ENCODE data around the gene VRK2.

VRK2 gene

DNA sequence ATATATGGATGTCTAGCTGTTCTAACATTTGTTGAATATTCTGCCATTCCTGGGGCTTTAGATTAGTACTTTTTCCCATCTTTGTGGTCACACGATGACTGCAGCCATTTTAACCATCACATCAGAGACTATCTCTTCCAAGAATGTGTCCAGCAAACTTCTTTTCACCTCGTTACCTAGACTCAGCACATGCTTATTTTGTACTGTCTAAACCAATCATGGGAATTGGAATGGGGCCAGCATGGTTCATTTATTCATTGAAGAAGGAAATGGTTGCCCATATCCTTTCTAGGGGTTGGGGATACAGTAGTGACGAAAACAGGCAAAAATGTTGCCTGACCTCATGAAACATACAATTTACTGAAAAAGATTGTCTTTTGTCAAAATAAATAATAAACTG, 2.5 kb upstream of the VRK2 start:
- DNase-seq: no peak
- Mint-ChIP-seq H3K4me1 (peaks cover 51% of the 10 kb centered on the region), H3K27me3 (no peaks in the 10 kb centered on the region), H3K9me3 (no peaks in the 10 kb centered on the region), H3K36me3 (ENCODE audit: low read depth) (peaks cover 6% of the 10 kb centered on the region), H3K27ac (peak overlapping the region; percentile 23), H3K4me3 (no peak overlapping the region)
- ATAC-seq: no peak

DNA sequence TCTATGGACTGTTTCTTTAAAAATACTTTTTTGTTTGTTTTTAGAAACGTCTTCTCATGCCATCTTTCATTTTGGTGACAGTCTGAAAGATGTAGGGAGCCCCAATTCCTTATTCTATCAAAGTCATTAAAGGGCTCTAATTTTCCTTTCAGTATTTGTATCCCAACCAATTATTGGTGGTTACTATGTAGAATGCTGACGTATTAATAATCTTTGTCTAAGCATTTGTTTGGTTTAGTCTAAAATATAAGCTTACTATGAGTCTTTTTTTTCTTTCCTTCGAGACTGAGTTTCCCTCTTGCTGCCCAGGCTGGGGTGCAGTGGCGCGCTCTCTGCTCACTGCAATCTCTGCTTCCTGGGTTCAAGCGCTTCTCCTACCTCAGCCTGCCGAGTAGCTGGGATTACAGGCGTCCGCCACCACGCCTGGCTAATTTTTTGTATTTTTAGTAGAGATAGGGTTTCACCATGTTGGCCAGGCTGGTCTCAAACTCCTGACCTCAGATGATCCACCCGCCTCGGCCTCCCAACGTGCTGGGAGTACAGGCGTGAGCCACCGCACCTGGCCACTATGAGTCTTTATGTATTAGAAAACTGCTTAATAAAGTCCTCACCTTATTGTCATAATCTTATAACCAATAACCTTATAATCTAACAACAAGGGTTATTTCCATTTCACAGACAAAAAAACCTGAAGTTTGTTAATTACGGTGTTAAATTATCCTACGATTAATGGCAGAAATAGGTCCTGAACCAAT, 849 bp upstream of the VRK2 start:
- Mint-ChIP-seq H3K27ac (peak overlapping the region; percentile 92), H3K4me1 (peaks cover 51% of the 10 kb centered on the region), H3K9me3 (no peaks in the 10 kb centered on the region), H3K36me3 (ENCODE audit: low read depth) (peaks cover 13% of the 10 kb centered on the region), H3K27me3 (no peaks in the 10 kb centered on the region), H3K4me3 (peak overlapping the region; percentile 89)
- no peak for ATAC-seq
- DNase-seq: no peak

DNA sequence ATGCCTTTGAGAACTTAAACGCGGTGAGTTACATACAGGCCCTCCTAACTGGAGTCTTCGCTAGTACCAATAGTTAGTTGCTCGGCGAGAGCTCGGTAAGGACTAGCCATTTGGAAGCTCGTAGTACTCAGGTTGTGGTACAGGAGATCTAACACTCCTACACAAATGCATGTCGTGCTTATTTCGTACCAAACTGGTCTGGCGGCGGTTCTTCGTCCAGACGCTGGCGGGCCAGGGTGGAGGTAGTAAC, 346 bp upstream of the VRK2 start:
- Mint-ChIP-seq H3K36me3 (ENCODE audit: low read depth) (peaks cover 13% of the 10 kb centered on the region), H3K4me1 (peaks cover 51% of the 10 kb centered on the region), H3K27ac (peak overlapping the region; percentile 92), H3K4me3 (peak overlapping the region; percentile 89), H3K27me3 (no peaks in the 10 kb centered on the region), H3K9me3 (no peaks in the 10 kb centered on the region)
- no peak for DNase-seq
- ATAC-seq: no peak

DNA sequence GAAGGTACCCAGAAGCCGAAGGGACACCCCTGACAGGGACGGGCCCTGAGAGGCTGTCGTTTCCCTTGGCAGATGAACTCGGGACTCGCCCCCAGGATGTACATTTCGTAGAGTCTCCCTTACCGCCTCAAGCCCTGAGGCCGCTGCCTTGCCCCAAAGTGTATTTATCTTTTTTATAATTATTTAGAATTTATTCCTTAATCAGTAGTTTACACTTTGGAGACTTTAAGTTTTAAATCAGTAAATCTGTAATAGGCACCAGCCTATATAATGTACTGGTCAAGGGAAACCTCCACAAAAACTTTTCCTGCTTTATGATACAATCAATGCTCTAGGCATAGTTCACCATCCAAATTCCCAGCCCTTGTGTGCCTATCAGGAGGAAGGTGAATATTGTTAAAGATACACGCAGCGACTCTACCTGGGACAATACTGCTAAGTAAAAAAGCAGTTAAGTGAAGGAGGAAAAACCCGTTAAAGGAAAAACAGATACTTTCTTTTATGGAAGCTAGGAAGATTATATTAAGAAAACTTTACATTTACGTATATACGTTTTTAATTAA, 848 bp downstream of the VRK2 start:
- Mint-ChIP-seq H3K4me3 (peak overlapping the region; percentile 89), H3K36me3 (ENCODE audit: low read depth) (peaks cover 13% of the 10 kb centered on the region), H3K9me3 (no peaks in the 10 kb centered on the region), H3K27me3 (no peaks in the 10 kb centered on the region), H3K4me1 (peaks cover 49% of the 10 kb centered on the region), H3K27ac (peak overlapping the region; percentile 92)
- ATAC-seq (peak; percentile 58), DNase-seq (no peak)

DNA sequence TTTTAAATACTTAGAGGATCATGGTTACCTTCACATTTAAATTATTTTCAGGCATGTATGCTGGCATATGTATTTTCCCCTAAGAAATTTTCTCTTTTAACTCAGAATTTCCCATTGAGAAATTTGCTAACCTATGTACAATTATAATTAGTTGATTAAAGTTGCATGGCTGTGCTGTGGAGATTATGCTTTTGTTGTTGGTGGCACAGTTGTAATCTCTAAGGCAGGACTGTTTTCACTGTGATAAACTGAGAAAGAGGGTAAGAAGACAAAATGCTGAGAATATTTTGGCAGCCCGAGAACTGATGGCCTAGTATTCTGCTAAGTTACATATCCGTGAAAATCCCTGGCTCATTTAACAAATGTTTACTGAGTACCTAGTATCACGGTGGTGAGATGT, 1.4 kb downstream of the VRK2 start:
- Mint-ChIP-seq H3K4me1 (peaks cover 44% of the 10 kb centered on the region), H3K27me3 (no peaks in the 10 kb centered on the region), H3K27ac (peak overlapping the region; percentile 34), H3K36me3 (ENCODE audit: low read depth) (peaks cover 13% of the 10 kb centered on the region), H3K4me3 (peak overlapping the region; percentile 89), H3K9me3 (no peaks in the 10 kb centered on the region)
- DNase-seq (no peak), ATAC-seq (no peak)

DNA sequence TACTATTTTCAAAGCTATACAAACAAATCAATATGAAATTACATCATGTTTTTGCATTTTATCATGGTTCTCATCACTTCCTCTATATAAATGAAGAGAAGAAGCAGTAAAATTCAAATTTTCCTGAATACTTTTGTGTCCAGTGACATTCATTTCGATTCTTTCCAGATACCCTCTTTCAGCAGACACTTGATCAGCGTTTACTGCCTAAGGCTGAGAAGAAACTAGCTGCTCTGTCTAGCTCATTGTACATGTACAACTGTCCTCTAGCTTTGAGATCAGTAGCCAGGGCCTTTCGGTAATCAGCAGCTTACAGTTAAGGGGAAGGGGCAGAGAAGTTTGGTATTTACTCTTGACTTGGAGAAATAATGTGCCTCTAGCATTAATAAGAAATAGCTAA, 4.8 kb downstream of the VRK2 start:
- Mint-ChIP-seq H3K27ac (no peak overlapping the region), H3K4me1 (peaks cover 22% of the 10 kb centered on the region), H3K9me3 (no peaks in the 10 kb centered on the region), H3K4me3 (no peak overlapping the region), H3K36me3 (ENCODE audit: low read depth) (peaks cover 11% of the 10 kb centered on the region), H3K27me3 (no peaks in the 10 kb centered on the region)
- no peak for DNase-seq
- ATAC-seq: no peak

DNA sequence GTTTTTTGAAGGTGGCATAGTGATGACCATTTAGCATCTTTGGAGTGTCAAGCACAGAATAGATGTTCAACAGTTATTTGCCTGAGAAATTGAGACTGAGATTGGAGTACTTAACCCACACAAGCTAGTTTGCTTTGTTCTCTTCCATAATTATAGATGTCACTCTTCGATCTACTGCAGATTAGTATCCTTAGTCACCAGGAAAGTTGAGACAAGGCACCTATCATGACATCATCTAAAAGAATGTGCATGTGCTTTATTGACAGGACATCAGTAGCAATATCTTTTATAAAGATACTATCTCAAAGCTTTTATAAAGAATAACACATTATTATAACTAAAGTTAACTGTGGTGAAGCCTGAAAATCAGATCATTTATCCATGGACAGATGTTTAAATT, 6.4 kb downstream of the VRK2 start:
- no peak for ATAC-seq
- no peak for DNase-seq
- H3K36me3 Mint-ChIP-seq (ENCODE audit: low read depth): peaks cover 19% of the 10 kb centered on the region
- H3K4me1 Mint-ChIP-seq: peaks cover 19% of the 10 kb centered on the region
- no peak overlapping the region for H3K4me3 Mint-ChIP-seq
- H3K9me3 Mint-ChIP-seq: no peaks in the 10 kb centered on the region
- H3K27ac Mint-ChIP-seq: no peak overlapping the region
- H3K27me3 Mint-ChIP-seq: no peaks in the 10 kb centered on the region

DNA sequence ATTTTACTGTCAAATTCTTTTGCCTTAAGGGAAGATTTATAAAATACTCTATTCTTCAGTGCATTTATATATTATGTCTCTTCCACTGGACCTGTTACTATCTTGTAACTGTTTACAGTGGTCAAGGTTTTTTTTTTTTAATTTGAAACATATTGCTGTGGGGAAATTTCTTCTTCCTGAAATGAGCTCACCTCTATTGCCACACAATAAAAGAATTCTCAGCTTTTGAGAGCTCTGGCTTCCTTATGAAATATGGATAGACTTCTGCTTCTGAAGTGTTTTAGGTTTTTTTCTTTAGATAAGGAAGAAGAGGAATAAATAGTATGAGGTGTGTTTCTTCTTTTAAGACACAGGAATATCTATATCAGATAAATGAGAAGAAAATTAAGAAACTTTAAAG, 7.7 kb downstream of the VRK2 start:
- H3K9me3 Mint-ChIP-seq: no peaks in the 10 kb centered on the region
- H3K27ac Mint-ChIP-seq: no peak overlapping the region
- H3K4me3 Mint-ChIP-seq: no peak overlapping the region
- peaks cover 21% of the 10 kb centered on the region for H3K36me3 Mint-ChIP-seq (ENCODE audit: low read depth)
- no peak for ATAC-seq
- H3K4me1 Mint-ChIP-seq: peaks cover 7% of the 10 kb centered on the region
- DNase-seq: no peak
- no peaks in the 10 kb centered on the region for H3K27me3 Mint-ChIP-seq

DNA sequence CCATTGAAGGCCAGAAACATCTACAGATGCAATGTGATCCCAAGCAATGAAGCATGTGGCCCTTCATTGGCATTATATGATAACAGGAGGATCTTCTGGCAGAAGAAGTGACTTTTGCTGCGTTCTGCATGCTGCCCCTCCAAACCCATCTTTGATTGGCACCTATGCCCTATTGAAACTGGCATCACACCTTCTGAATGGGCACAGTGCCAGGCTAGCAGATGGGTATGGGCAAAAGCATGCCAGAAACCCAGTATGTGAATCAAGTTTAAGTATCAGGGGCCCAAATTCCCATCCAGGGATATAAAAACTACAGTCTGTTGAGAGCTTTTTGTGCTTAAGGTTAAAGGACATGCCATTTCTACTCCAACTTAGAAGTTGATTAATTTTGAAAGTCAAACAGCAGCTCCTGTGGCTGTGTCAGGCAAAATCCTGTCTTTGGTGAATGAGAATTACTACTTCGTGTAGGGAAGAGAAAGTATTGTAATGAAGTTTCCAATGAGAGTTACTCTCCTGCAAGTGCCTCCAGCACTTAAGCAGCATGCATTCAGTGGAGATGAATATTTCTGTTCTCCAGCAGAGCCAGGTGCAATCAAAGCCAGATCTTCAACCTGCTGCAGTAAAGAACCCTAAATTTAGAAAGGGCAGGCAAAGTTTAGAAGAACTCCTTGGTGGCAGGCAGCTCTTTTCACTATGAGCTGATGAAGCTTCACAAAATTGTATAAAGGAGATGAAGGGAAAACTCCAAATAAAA, 8.6 kb downstream of the VRK2 start:
- Mint-ChIP-seq H3K4me1 (peaks cover 5% of the 10 kb centered on the region), H3K9me3 (no peaks in the 10 kb centered on the region), H3K27ac (no peak overlapping the region), H3K4me3 (no peak overlapping the region), H3K36me3 (ENCODE audit: low read depth) (peaks cover 16% of the 10 kb centered on the region), H3K27me3 (no peaks in the 10 kb centered on the region)
- no peak for DNase-seq
- ATAC-seq: no peak

DNA sequence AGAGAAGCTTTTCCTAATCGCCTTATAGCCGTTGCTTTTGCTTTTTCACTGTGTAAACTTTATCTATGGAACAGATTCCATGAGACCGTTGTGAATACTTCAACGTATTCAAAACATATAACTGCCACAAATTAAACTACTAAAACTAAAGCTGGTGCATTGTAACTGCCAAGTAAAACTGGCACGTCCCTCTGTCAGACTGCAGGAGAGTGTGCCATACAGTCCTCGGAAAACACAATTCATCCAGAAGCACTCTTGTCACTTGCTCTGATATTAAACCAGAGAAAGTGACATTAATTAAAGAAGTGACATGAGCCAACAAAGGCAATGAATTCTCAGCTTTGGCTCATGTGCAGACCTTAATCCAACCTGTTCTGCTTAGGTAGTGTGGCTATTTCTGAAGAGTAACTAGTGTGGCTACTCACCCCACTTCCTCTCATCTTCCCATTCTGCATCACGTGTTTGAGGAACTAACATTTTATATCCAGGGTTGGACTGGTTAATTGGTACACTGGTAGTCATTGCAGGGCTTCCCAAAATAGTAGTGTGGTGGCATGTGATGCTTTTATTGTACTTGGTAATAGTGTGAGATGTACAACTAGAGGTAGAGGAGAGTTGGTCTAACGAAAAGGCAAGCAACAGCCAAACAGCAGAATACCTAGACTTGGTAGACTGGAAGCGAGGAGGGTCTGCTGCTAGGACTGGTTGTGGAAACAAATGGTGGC, 9.7 kb downstream of the VRK2 start:
- no peaks in the 10 kb centered on the region for H3K27me3 Mint-ChIP-seq
- H3K4me1 Mint-ChIP-seq: peaks cover 5% of the 10 kb centered on the region
- DNase-seq (no peak), ATAC-seq (no peak)
- H3K4me3 Mint-ChIP-seq: no peak overlapping the region
- no peak overlapping the region for H3K27ac Mint-ChIP-seq
- peaks cover 16% of the 10 kb centered on the region for H3K36me3 Mint-ChIP-seq (ENCODE audit: low read depth)
- H3K9me3 Mint-ChIP-seq: no peaks in the 10 kb centered on the region

DNA sequence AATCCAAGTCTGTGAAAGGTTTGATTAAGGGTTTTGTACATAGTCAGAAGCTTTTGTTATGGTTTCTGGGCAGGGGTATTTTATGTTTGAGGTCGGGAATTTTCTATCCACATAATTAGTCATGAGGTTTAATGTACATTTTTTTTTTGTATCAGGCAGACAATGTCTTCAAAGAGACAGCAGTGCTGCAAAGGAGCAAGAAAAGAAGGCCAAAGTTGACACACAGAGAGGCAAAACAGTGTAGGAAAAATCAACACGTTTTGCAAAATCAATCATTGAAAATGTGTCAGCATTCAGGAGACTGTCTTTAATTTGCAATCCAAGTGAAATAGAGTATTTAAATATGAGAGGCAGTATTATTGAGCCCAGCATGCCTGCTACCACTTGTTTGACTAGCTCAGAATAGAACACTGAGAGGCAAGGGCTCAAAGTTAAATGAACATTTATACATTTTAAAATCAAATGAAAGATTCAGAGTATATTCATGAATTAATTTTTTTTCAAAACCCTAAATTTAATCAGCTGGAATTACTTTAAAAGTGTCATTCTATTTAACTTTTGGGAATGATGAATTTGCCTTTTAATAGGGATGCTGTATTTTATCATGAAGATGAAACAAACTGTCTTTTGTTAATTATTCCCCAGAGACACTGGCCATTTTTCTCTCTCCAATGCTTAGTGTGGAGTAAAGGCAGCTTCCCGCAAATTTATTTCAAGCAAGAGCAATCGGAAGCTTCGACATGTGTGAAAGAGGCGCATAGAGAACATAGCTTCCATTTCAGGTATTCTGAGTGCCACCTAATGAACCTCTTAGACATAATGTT, 11.3 kb downstream of the VRK2 start:
- Mint-ChIP-seq H3K27ac (no peak overlapping the region), H3K36me3 (ENCODE audit: low read depth) (peaks cover 16% of the 10 kb centered on the region), H3K4me3 (no peak overlapping the region), H3K4me1 (peaks cover 5% of the 10 kb centered on the region), H3K27me3 (no peaks in the 10 kb centered on the region), H3K9me3 (no peaks in the 10 kb centered on the region)
- ATAC-seq (no peak), DNase-seq (no peak)

DNA sequence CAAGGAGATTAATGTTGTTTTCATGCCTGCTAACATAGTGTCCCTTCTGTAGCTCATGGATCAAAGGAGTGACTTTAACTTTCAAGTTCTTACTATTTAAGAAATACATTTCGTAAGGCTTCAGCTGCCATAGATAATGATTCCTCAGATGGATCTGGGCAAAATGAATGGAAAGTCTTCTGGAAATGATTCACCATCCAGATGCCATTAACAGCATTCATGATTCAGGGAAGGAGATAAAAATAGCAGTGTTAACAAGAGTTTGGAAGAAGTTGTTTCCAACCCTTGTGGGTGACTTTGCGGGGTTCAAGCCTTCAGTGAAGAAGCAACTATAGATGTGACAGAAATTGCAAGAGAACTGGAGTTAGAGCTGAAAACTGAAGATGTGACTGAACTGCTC, 17.0 kb downstream of the VRK2 start:
- peaks cover 21% of the 10 kb centered on the region for H3K36me3 Mint-ChIP-seq (ENCODE audit: low read depth)
- peaks cover 6% of the 10 kb centered on the region for H3K9me3 Mint-ChIP-seq
- ATAC-seq (no peak), DNase-seq (no peak)
- H3K4me3 Mint-ChIP-seq: no peak overlapping the region
- H3K4me1 Mint-ChIP-seq: peaks cover 27% of the 10 kb centered on the region
- H3K27ac Mint-ChIP-seq: no peak overlapping the region
- H3K27me3 Mint-ChIP-seq: no peaks in the 10 kb centered on the region

DNA sequence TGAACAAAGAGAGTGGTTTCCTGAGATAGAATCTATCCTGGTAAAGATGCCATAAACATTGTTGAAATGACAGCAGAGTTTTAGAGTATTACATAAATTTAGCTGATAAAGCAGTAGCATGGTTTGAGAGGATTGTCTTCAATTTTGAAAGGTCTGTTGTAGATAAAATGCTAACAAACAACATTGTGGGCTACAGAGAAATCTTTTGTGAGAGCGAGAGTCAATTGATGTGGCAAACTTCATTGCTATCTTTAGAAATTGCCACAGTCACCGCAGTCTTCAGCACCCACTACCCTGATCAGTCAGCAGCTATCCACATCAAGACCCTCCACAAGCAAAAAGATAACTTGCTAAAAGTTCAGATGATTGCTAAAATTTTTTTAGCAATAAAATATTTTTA, 17.5 kb downstream of the VRK2 start:
- Mint-ChIP-seq H3K36me3 (ENCODE audit: low read depth) (peaks cover 24% of the 10 kb centered on the region), H3K27ac (no peak overlapping the region), H3K9me3 (peaks cover 10% of the 10 kb centered on the region), H3K4me1 (peaks cover 27% of the 10 kb centered on the region), H3K27me3 (no peaks in the 10 kb centered on the region), H3K4me3 (no peak overlapping the region)
- ATAC-seq (peak; percentile 75), DNase-seq (no peak)

DNA sequence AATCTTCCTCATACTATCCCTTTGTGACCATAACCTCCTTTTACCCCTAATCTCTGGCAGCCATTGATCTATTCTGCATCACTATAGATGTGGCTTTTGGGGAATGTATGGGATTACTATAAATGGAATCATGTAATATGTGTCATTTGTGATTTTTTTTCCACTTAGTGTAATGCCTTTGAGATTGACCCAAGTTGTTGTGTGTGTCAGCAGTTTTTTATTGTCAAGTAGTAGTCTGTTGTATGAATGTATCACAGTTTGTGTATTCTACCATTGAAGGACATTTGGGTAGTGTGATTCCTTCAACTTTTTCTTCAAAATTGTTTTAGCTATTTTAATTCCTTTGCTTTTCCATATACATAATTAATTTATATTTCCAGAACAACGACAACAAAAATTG, 18.6 kb downstream of the VRK2 start:
- Mint-ChIP-seq H3K27me3 (no peaks in the 10 kb centered on the region), H3K36me3 (ENCODE audit: low read depth) (peaks cover 34% of the 10 kb centered on the region), H3K4me1 (peaks cover 29% of the 10 kb centered on the region), H3K9me3 (peaks cover 12% of the 10 kb centered on the region), H3K4me3 (no peak overlapping the region), H3K27ac (no peak overlapping the region)
- DNase-seq: no peak
- ATAC-seq: no peak

Measured in activated naive CD8-positive, alpha-beta T cell treated with anti-CD3 and anti-CD28 coated beads, Interleukin-2, amount 50 U/mL, for 24 hours (primary cell).